ENCODE measurements around the gene LUZP2. TPM values are rescaled to one million over a fixed set of nuclear protein-coding genes. Genes with fewer than 3 reads are reported as not detected.

Gene LUZP2
- total RNA-seq, 2 experiments from 2014 or later, result not detected

GRCh38 chr11:24844406-24844805 lies 347.6 kb downstream of the LUZP2 start:
- DNase-seq (no peak), ATAC-seq (ENCODE audit: poor library complexity) (no peak)
- Histone ChIP-seq H3K36me3 (ENCODE audit: insufficient read depth, low read length) (no peaks in the 10 kb centered on the region), H3K4me1 (ENCODE audit: insufficient read depth, low read length) (no peaks in the 10 kb centered on the region), H3K27ac (ENCODE audit: low read depth in 1 of 2, low read length in 2 of 2) (no peak overlapping the region), H3K9me3 (ENCODE audit: control insufficient read depth in 1 of 2, insufficient read depth in 1 of 2, low read length in 2 of 2) (peaks cover 0 to 8% of the 10 kb centered on the region in 2 experiments), H3K27me3 (ENCODE audit: control insufficient read depth in 1 of 2, insufficient read depth in 2 of 2, low read length in 2 of 2) (no peaks in the 10 kb centered on the region), H3K4me3 (ENCODE audit: low read length) (no peak overlapping the region)
- no peak for TF ChIP-seq CTCF (IDR thresholded peaks at IDR 0.05)
- Mint-ChIP-seq H3K36me3 (ENCODE audit: low read depth) (no peaks in the 10 kb centered on the region), H3K27me3 (no peaks in the 10 kb centered on the region), H3K9me3 (peaks cover 9% of the 10 kb centered on the region), H3K4me1 (ENCODE audit: low read depth) (no peaks in the 10 kb centered on the region), H3K27ac (no peak overlapping the region), H3K4me3 (no peak overlapping the region)
- ChIA-PET CTCF (no interaction called here), POLR2A (no interaction called here)
- intact Hi-C loops (cut with DNase I, micrococcal nuclease), result no loop called here

- DNase-seq (no peak), ATAC-seq (ENCODE audit: poor library complexity) (no peak)
- Mint-ChIP-seq H3K4me1 (ENCODE audit: low read depth) (no peaks in the 10 kb centered on the region), H3K27me3 (no peaks in the 10 kb centered on the region), H3K27ac (no peak overlapping the region), H3K36me3 (ENCODE audit: low read depth) (no peaks in the 10 kb centered on the region), H3K9me3 (peaks cover 23% of the 10 kb centered on the region), H3K4me3 (no peak overlapping the region)
- POLR2A ChIA-PET, result no interaction called here
- no peak overlapping the region for H3K27ac ChIP-seq (ENCODE audit: low read depth in 1 of 2, low read length in 2 of 2)
- no peaks in the 10 kb centered on the region for H3K4me1 ChIP-seq (ENCODE audit: insufficient read depth, low read length)
- TF ChIP-seq CTCF (IDR thresholded peaks at IDR 0.05), result no peak
- peaks cover 0 to 10% of the 10 kb centered on the region in 2 experiments for H3K9me3 ChIP-seq (ENCODE audit: control insufficient read depth in 1 of 2, insufficient read depth in 1 of 2, low read length in 2 of 2)
- H3K4me3 ChIP-seq (ENCODE audit: low read length), result no peak overlapping the region
- intact Hi-C loops (cut with DNase I, micrococcal nuclease), result no loop called here
- H3K36me3 ChIP-seq (ENCODE audit: insufficient read depth, low read length), result no peaks in the 10 kb centered on the region
- no peaks in the 10 kb centered on the region for H3K27me3 ChIP-seq (ENCODE audit: control insufficient read depth in 1 of 2, insufficient read depth in 2 of 2, low read length in 2 of 2)
- CTCF ChIA-PET, result no interaction called here
Observed at GRCh38 chr11:24848857-24849256, 352.0 kb downstream of the LUZP2 start.

GRCh38 chr11:24855951-24856350 lies 359.1 kb downstream of the LUZP2 start:
- Histone ChIP-seq H3K27ac (ENCODE audit: low read depth in 1 of 2, low read length in 2 of 2) (no peak overlapping the region), H3K9me3 (ENCODE audit: control insufficient read depth in 1 of 2, insufficient read depth in 1 of 2, low read length in 2 of 2) (peaks cover 0 to 22% of the 10 kb centered on the region in 2 experiments), H3K27me3 (ENCODE audit: control insufficient read depth in 1 of 2, insufficient read depth in 2 of 2, low read length in 2 of 2) (no peaks in the 10 kb centered on the region), H3K4me1 (ENCODE audit: insufficient read depth, low read length) (no peaks in the 10 kb centered on the region), H3K4me3 (ENCODE audit: low read length) (no peak overlapping the region), H3K36me3 (ENCODE audit: insufficient read depth, low read length) (no peaks in the 10 kb centered on the region)
- ATAC-seq (ENCODE audit: poor library complexity), result no peak
- no peak for TF ChIP-seq CTCF (IDR thresholded peaks at IDR 0.05)
- DNase-seq, result no peak
- peaks cover 12% of the 10 kb centered on the region for H3K9me3 Mint-ChIP-seq
- no peaks in the 10 kb centered on the region for H3K4me1 Mint-ChIP-seq (ENCODE audit: low read depth)
- intact Hi-C loops (cut with DNase I, micrococcal nuclease), result no loop called here
- ChIA-PET POLR2A (no interaction called here), CTCF (no interaction called here)
- no peak overlapping the region for H3K4me3 Mint-ChIP-seq
- H3K27ac Mint-ChIP-seq, result no peak overlapping the region
- no peaks in the 10 kb centered on the region for H3K36me3 Mint-ChIP-seq (ENCODE audit: low read depth)
- H3K27me3 Mint-ChIP-seq, result no peaks in the 10 kb centered on the region
